GM04503 (cell line): ENCODE measurements around the gene PDLIM4.

Experiments
- DNase-seq: peaks from one replicate; pipeline ENCODE4 v3.0.0-alpha.2; 2012; ENCODE audit warnings: low read depth

PDLIM4 gene

GRCh38 chr5:132283423-132284043, 26.0 kb downstream of the PDLIM4 start:
- no peak for DNase-seq

- DNase-seq = no peak
These were observed 31.6 kb downstream of the PDLIM4 start for GRCh38 chr5:132289097-132289496.

GRCh38 chr5:132291026-132291425, 33.5 kb downstream of the PDLIM4 start:
- DNase-seq = no peak

- DNase-seq = no peak
These were observed 35.8 kb downstream of the PDLIM4 start for GRCh38 chr5:132293066-132293991.

GRCh38 chr5:132293992-132294727, 36.7 kb downstream of the PDLIM4 start, which contains the start of gene SLC22A4:
SLC22A4 (plus strand) TSS chr5:132294394; CDS start chr5:132294617, 223 bp downstream.
- no peak for DNase-seq

GRCh38 chr5:132294728-132295504, 37.4 kb downstream of the PDLIM4 start:
- DNase-seq = no peak

- no peak for DNase-seq
These were observed 38.3 kb downstream of the PDLIM4 start for GRCh38 chr5:132295505-132296411.

GRCh38 chr5:132296412-132297016, 39.0 kb downstream of the PDLIM4 start:
- no peak for DNase-seq

- no peak for DNase-seq
These were observed 39.9 kb downstream of the PDLIM4 start for GRCh38 chr5:132297211-132297940.

GRCh38 chr5:132298298-132299212, 41.1 kb downstream of the PDLIM4 start:
- DNase-seq = no peak

GRCh38 chr5:132299917-132300316, 42.4 kb downstream of the PDLIM4 start:
- DNase-seq = no peak

- no peak for DNase-seq
These were observed 43.3 kb downstream of the PDLIM4 start for GRCh38 chr5:132300577-132301343.

GRCh38 chr5:132301344-132302271, 44.1 kb downstream of the PDLIM4 start:
- no peak for DNase-seq

- DNase-seq = no peak
These were observed 44.9 kb downstream of the PDLIM4 start for GRCh38 chr5:132302413-132302812.

GRCh38 chr5:132303589-132303988, 46.1 kb downstream of the PDLIM4 start:
- no peak for DNase-seq

GRCh38 chr5:132305420-132305819, 47.9 kb downstream of the PDLIM4 start:
- no peak for DNase-seq

GRCh38 chr5:132308701-132309100, 51.2 kb downstream of the PDLIM4 start:
- no peak for DNase-seq
